Left renal cortex interstitium (tissue), 4 donors: Measurements from ENCODE around the gene ACP7. TPM values are rescaled to one million over a fixed set of nuclear protein-coding genes. Genes with fewer than 3 reads are reported as not detected.

Experiments used
- polyA plus RNA-seq, 4 donors: library from polyadenylated mRNA; unstranded; fragments of 120-200 nt; gene quantifications; one replicate each; pipeline ENCODE4 v1.2.1, GENCODE V29; 2013; ENCODE audit not compliant: insufficient read length in 4 of 4

The ACP7 gene
- polyA plus RNA-seq, 4 donors, result 0.13 to 1.5 (median 0.56) TPM

Other genes with a start within 250 kb of the ACP7 start
- gene HNRNPL, start 234.4 kb upstream of the ACP7 start, polyA plus RNA-seq, result 100 to 1,000 TPM; 434 to 500 (median 466) TPM
- gene RINL, start 206.1 kb upstream of the ACP7 start, polyA plus RNA-seq, result 10 to 100 TPM in 1 of 4 donors, 1 to 10 TPM in 3; 7.1 to 10.0 (median 8.3) TPM
- gene SIRT2, start 184.8 kb upstream of the ACP7 start, polyA plus RNA-seq, result 10 to 100 TPM; 37.9 to 53.1 (median 43.9) TPM
- gene NFKBIB, start 184.4 kb upstream of the ACP7 start, polyA plus RNA-seq, result 10 to 100 TPM in 2 of 4 donors, 1 to 10 TPM in 2; 8.2 to 13.4 (median 11.4) TPM
- gene CCER2, start 172.2 kb upstream of the ACP7 start, polyA plus RNA-seq, result 1 to 10 TPM in 2 of 4 donors, under 1 TPM in 2; 0.47 to 1.5 (median 1.1) TPM
- gene SARS2, start 153.6 kb upstream of the ACP7 start, polyA plus RNA-seq, result 10 to 100 TPM; 31.3 to 72.0 (median 53.4) TPM
- gene MRPS12, start 153.4 kb upstream of the ACP7 start, polyA plus RNA-seq, result 10 to 100 TPM; 17.7 to 37.4 (median 26.9) TPM
- 10 to 100 TPM; 51.3 to 93.4 (median 81.1) TPM for gene FBXO17, start 108.6 kb upstream of the ACP7 start, polyA plus RNA-seq
- gene FBXO27, start 51.8 kb upstream of the ACP7 start, polyA plus RNA-seq, result 1 to 10 TPM; 6.1 to 9.8 (median 7.8) TPM
- gene PAK4, start 41.4 kb downstream of the ACP7 start, polyA plus RNA-seq, result 10 to 100 TPM; 42.6 to 80.8 (median 71.0) TPM
- 1 to 10 TPM in 3 of 4 donors, under 1 TPM in 1; 0.99 to 4.0 (median 1.4) TPM for gene NCCRP1, start 112.6 kb downstream of the ACP7 start, polyA plus RNA-seq
- gene SYCN, start 119.9 kb downstream of the ACP7 start, polyA plus RNA-seq, result not detected
- not detected for gene IFNL3, start 160.6 kb downstream of the ACP7 start, polyA plus RNA-seq
- under 1 TPM in 1 of 4 donors, not detected in 3; 0.09 TPM for gene IFNL4, start 164.5 kb downstream of the ACP7 start, polyA plus RNA-seq
- not detected for gene IFNL2, start 184.0 kb downstream of the ACP7 start, polyA plus RNA-seq
- not detected for gene IFNL1, start 212.0 kb downstream of the ACP7 start, polyA plus RNA-seq
- 1 to 10 TPM in 3 of 4 donors, under 1 TPM in 1; 0.75 to 2.9 (median 2.1) TPM for gene LRFN1, start 236.5 kb downstream of the ACP7 start, polyA plus RNA-seq